Epithelial cell of proximal tubule (primary cell): ENCODE measurements around the gene SERPINF2. TPM values are rescaled to one million over a fixed set of nuclear protein-coding genes. Genes with fewer than 3 reads are reported as not detected.
"Not testable (repeated sequence)": the region's sequence is repeated elsewhere in the genome, so short reads cannot be mapped to it uniquely, and the experiment has no call there.

Experiments
- DNase-seq: peaks from one replicate; pipeline ENCODE4 v3.0.0-alpha.2; 2011; ENCODE audit warnings: low read depth
- H3K4me3 ChIP-seq: 2 replicates; pipeline ENCODE4 v1.5.1; 2011; ENCODE audit warnings: low read depth, mild to moderate bottlenecking, low read length
- total RNA-seq: library from RNA; depleted of rRNA; stranded (reverse); fragments of >200 nt; gene quantifications from 2 replicates; pipeline ENCODE4 v1.2.3, GENCODE V29; 2015
- TF ChIP-seq, protein P1 (sequence below): conservative IDR thresholded peaks from 2 replicates; pipeline ENCODE4 v1.5.1; 2012; ENCODE audit warnings: low read depth, mild to moderate bottlenecking, low read length

Gene SERPINF2
- total RNA-seq, 1 donor from 2014 or later = 0.92 TPM

DNA sequence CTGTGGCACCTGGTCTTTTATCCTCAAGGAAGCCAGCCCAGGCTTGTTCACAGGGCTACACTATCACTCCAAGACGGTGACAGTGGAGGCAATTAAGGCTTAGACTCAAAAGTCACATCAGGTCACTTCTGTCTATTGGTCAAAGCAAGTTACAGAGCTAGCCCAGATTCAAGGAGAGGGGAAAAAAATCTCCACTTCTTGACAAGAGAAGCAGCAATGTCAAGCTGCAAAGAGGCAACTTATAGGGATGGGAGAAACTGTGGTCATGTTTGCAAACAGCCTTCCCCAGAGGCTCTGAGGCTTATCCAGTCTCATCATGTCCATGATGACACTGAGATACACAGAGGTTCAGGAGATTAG is 50.8 kb downstream of the SERPINF2 start:
- DNase-seq = no peak
- no peak overlapping the region for H3K4me3 ChIP-seq
- TF ChIP-seq, protein P1, sequence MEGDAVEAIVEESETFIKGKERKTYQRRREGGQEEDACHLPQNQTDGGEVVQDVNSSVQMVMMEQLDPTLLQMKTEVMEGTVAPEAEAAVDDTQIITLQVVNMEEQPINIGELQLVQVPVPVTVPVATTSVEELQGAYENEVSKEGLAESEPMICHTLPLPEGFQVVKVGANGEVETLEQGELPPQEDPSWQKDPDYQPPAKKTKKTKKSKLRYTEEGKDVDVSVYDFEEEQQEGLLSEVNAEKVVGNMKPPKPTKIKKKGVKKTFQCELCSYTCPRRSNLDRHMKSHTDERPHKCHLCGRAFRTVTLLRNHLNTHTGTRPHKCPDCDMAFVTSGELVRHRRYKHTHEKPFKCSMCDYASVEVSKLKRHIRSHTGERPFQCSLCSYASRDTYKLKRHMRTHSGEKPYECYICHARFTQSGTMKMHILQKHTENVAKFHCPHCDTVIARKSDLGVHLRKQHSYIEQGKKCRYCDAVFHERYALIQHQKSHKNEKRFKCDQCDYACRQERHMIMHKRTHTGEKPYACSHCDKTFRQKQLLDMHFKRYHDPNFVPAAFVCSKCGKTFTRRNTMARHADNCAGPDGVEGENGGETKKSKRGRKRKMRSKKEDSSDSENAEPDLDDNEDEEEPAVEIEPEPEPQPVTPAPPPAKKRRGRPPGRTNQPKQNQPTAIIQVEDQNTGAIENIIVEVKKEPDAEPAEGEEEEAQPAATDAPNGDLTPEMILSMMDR = no peak

DNA sequence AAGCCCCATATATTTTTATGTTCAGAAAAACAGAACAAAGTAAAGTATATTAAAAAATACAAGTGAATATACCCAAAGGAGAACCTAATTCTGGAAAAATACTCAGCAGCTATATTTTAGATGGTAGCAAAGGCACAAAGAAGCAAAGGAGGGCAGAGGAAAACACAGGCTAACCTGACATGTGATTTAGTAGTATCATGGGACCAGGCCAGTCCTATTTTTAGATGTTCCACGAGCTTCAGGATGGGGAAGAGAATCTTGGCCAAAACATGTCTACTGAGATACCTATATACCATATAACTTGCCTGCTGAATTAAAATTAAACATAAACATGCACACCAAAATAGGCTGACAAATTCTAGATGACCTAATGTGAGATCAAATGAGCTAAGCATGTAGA is 54.1 kb downstream of the SERPINF2 start:
- TF ChIP-seq, protein P1 = no peak
- H3K4me3 ChIP-seq = no peak overlapping the region
- DNase-seq = no peak

DNA sequence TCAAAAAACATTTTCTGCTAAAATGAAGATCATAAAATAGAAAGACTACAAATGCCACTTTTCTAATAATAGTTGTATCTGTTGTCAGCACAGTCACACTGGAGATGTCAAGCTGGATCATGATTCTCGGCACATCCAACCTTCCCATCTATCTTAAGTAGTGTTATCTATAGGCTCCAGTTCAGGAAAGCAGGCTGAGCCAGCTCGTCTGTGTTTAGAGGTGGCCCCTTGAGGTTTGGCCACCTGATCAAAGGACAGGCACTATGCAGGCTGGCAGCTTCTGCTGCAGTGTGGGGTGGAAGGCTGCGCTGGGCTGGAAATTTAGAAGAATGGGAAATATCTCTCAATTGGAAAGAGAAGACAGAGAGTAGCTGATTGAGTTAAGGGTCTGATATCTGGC is 54.7 kb downstream of the SERPINF2 start:
- no peak overlapping the region for H3K4me3 ChIP-seq
- TF ChIP-seq, protein P1 = no peak
- no peak for DNase-seq

DNA sequence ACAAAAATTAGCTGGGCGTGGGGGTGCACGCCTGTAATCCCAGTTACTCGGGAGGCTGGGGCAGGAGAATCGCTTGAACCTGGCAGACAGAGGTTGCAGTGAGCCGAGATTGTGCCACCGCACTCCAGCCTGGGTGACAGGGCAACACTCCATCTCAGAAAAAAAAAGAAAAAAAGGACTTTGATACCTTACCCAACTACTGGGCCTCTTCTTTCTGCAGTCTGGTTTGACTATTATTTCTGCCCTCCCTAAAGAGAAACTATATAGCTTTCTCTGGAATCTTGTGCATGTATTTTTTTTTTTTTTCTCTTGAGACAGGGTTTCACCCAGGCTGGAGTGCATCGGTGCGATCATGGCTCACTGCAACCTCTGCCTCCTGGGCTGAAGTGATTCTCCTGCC is 55.2 kb downstream of the SERPINF2 start:
- not testable (repeated sequence) for DNase-seq, H3K4me3 ChIP-seq

DNA sequence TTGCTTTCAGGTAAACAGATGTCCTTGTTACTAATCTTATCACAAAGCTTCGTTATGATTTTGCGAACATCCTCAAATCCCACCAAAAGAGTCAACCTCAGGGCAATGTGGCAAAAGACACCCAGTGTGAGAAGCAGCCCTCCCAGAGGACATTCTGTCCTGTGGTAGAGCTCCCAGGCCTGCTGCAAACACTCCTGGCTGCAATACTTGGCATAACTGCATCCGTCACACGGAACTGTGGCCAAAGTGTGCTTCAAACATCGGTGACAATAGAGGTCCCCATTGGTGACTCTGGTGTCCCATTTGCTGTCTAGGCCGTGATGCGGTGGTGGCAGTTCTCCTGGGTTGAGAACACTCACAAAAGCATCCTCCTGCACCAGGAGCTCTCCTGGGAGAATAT is 57.6 kb downstream of the SERPINF2 start:
- TF ChIP-seq, protein P1 = no peak

DNA sequence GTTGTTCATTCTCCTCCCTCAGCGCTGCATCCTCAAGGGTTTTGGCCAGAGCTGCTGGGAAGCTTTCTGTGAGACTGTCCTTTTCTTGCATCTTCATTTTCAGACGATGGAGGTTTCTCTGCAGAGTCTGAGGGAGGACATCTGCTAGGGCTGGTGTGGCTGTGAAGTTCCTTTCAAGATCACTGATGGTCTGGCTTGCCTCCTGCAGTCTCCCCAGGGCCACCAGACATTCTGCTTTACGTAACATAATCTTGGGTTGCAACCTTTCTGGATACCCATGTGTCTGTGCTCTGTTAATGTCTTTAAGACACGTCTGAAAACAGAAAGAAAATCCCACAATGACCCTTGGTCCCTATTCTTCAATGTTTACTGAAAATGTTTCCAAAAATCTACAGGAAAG is 58.0 kb downstream of the SERPINF2 start:
- DNase-seq = no peak
- no peak overlapping the region for H3K4me3 ChIP-seq
- TF ChIP-seq, protein P1 = no peak

More for the DNA sequence above, 57.6 kb downstream of the SERPINF2 start:
- DNase-seq = no peak
- H3K4me3 ChIP-seq = no peak overlapping the region

DNA sequence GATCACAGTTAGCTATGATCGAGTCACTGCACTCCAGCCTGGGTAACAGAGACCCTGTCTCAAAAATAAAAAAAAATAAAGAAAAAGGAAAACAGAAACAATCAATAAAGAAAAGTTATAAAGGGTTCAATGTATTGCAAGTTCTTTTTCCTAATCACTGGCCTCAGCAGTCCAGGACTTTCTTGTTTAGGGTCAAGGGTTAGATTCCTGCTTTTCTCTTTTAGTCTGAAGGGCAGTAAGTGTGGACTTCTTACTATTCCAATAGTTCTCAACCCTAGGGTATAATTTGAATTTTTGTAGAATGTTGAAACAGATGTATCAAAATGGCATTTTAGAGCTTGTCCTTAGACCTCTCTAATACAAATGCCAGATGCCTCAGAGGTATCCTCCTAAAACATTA is 59.8 kb downstream of the SERPINF2 start:
- TF ChIP-seq, protein P1 = no peak
- H3K4me3 ChIP-seq = no peak overlapping the region
- no peak for DNase-seq

DNA sequence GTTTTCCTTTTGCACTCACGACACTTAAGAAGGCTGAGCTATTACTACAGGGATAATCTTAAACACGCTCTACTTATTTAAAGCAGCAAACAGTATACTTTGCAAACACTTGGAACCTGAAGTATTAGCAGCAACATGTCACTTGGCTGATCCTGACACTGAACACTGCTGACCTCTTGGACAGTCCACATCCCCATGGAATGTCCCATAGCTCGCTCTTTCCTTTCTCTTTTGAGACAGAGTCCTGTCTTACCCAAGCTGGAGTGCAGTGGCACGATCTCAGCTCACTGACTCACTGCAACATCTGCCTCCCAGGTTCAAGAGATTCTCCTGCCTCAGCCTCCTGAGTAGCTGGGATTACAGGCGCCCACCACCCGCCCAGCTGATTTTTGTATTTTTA is 60.6 kb downstream of the SERPINF2 start:
- TF ChIP-seq, protein P1 = no peak
- DNase-seq = no peak
- no peak overlapping the region for H3K4me3 ChIP-seq
